ENCODE results near the gene C1QC. TPM values are rescaled to one million over a fixed set of nuclear protein-coding genes. Genes with fewer than 3 reads are reported as not detected.

Gene C1QC
- total RNA-seq, 1 donor from 2014 or later: not detected

Other genes starting within 250 kb of the C1QC start
- gene ZBTB40, start 191.8 kb upstream of the C1QC start, total RNA-seq: 7.4 and 9.9 TPM in 2 replicates
- gene EPHA8, start 80.1 kb upstream of the C1QC start, total RNA-seq: not detected in 2 replicates
- not detected in 2 replicates for gene C1QA, start 7.0 kb upstream of the C1QC start, total RNA-seq
- not detected in 2 replicates for gene C1QB, start 9.6 kb downstream of the C1QC start, total RNA-seq
- gene EPHB2, start 67.2 kb downstream of the C1QC start, total RNA-seq: 10.0 and 16.4 TPM in 2 replicates